ENCODE data around the gene PALB2. TPM values are rescaled to one million over a fixed set of nuclear protein-coding genes. Genes with fewer than 3 reads are reported as not detected.

PALB2 gene
- total and polyA plus RNA-seq, 10 donors = 9.3 to 22.0 (median 13.0) TPM

DNA sequence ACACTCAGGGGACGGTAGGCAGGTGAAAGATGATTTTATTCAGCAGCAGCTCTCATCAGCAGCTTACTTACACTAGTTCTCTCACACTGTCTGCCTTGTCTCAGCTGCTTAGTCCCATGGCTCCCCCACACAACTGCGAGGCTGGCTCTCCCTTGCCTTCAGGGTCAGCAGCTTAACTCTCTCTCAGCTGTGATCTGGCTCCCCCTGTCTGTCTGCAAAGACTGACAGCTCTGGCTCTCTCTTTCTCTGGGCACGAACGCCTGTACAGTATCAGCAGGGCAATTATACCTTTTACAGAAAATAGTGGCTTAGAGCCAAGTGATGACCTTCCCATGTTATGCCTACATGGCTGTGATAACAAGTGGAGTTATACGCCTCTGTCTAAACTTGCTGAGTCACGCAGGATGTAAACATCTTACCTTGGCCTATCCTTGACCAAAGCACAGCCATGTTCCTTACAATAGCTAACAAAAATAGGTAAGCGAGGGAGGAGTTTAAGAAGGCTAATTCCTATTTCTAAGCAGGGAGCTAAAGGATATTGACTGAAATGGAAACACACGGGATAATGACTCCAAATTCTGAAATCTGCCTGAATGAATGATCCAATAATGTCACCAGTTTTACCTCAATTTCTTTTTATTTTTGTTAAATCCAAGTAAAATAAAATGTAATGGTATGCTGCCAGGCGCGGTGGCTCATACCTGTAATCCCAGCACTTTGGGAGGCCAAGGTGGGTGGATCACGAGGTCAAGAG lies 43.9 kb downstream of the PALB2 start:
- peak overlapping the region in 3 of 8 donors; percentile 90 to 99 (median 98) for H3K4me3 ChIP-seq
- intact Hi-C loops (cut with DNase I; ENCODE audit: low total_unique reads) = loop anchor here (10.0 kb wide), 1 partner anchor 92 kb away; no protein-coding TSS in a partner anchor

GRCh38 chr16:23595951-23596720 lies 45.0 kb downstream of the PALB2 start, which contains the start of gene NDUFAB1:
Gene NDUFAB1, minus strand, starts transcription at chr16:23596316. Its CDS starts 26 bp downstream, at chr16:23596290.
- H3K9me3 ChIP-seq = no peaks in the 10 kb centered on the region
- DNase-seq = peak; percentile 99
- H3K4me1 ChIP-seq = peaks cover 15 to 61% (median 37%) of the 10 kb centered on the region in 6 donors
- H3K27ac ChIP-seq = peak within 1 kb of the TSS; percentile 59 to 88 (median 85)
- TF ChIP-seq, protein P1, sequence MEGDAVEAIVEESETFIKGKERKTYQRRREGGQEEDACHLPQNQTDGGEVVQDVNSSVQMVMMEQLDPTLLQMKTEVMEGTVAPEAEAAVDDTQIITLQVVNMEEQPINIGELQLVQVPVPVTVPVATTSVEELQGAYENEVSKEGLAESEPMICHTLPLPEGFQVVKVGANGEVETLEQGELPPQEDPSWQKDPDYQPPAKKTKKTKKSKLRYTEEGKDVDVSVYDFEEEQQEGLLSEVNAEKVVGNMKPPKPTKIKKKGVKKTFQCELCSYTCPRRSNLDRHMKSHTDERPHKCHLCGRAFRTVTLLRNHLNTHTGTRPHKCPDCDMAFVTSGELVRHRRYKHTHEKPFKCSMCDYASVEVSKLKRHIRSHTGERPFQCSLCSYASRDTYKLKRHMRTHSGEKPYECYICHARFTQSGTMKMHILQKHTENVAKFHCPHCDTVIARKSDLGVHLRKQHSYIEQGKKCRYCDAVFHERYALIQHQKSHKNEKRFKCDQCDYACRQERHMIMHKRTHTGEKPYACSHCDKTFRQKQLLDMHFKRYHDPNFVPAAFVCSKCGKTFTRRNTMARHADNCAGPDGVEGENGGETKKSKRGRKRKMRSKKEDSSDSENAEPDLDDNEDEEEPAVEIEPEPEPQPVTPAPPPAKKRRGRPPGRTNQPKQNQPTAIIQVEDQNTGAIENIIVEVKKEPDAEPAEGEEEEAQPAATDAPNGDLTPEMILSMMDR (IDR thresholded peaks at IDR 0.05 in 8 of 11, conservative IDR thresholded peaks at IDR 0.05 in 3 of 11) = peak; percentile 99 to 100 (median 100)
- peak; percentile 82 to 93 (median 89) for TF ChIP-seq POLR2AphosphoS5 (IDR thresholded peaks at IDR 0.05)
- peak in 1 of 3 donors; percentile 9 for TF ChIP-seq POLR2A (IDR thresholded peaks at IDR 0.05)
- WGBS, 5 donors = 2 to 6% (median 2%) methylated on average over 13 to 67 of the region's 67 CpGs
- H3K27me3 ChIP-seq (replicated peaks in 1 of 7) = no peaks in the 10 kb centered on the region
- intact Hi-C loops (cut with DNase I; ENCODE audit: low total_unique reads) = loop anchor here (10.0 kb wide), 1 partner anchor 91 kb away; no protein-coding TSS in a partner anchor
- H3K4me3 ChIP-seq = peak within 1 kb of the TSS; percentile 89 to 99 (median 95)
- H3K36me3 ChIP-seq = peaks cover 0 to 46% (median 26%) of the 10 kb centered on the region in 6 donors

More for the DNA sequence above, 43.9 kb downstream of the PALB2 start:
- Histone ChIP-seq H3K9me3 (no peaks in the 10 kb centered on the region), H3K27ac (peak overlapping the region in 6 of 8 donors; percentile 59 to 88 (median 85)), H3K27me3 (replicated peaks in 1 of 7) (no peaks in the 10 kb centered on the region), H3K36me3 (peaks cover 0 to 46% (median 22%) of the 10 kb centered on the region in 6 donors), H3K4me1 (peaks cover 15 to 51% (median 37%) of the 10 kb centered on the region in 6 donors)
- no peak for TF ChIP-seq POLR2A (IDR thresholded peaks at IDR 0.05)
- TF ChIP-seq, protein P1 (IDR thresholded peaks at IDR 0.05 in 8 of 11, conservative IDR thresholded peaks at IDR 0.05 in 3 of 11) = peak in 7 of 11 experiments; percentile 19 to 52 (median 27)
- TF ChIP-seq POLR2AphosphoS5 (IDR thresholded peaks at IDR 0.05) = peak in 2 of 3 donors; percentile 17 to 25
- 64 to 80% (median 69%) methylated on average over 11 of the region's 11 CpGs for WGBS, 5 donors
- peak; percentile 78 for DNase-seq

DNA sequence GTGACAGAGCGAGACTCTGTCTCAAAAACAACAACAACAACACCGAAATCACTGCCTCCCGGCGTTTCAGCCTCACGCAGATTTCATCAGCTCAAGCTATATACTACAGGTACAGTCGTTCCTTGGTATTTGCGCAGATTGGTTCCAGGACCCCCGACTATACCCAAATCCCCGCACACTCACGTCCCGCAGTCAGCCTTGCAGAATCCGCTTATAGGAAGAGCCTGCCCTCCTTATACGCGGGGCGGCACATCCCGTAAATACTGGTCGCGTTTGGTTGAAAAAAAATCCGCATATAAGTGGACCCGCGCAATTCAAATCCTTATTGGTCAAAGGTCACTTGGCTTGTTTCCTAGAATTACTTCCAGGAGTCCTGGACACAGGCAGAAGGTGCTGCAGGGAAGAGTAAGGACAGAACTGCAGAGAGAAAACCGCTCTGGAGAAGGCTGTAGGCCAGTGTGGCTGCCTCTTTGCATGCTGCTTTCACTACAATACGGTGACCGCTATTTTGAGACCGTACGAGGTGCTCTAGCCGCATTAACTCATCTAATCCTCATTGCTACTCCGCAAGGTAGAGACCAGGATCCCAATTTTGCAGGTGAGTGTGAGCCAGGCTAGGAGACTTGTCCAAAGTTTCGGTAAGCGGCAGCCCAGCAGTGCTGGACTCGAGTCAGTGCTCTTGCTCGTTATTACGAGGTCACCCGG lies 45.7 kb downstream of the PALB2 start:
- Histone ChIP-seq H3K27ac (peak overlapping the region; percentile 59 to 88 (median 85)), H3K4me1 (peaks cover 15 to 62% (median 37%) of the 10 kb centered on the region in 6 donors), H3K36me3 (peaks cover 0 to 46% (median 28%) of the 10 kb centered on the region in 6 donors), H3K9me3 (no peaks in the 10 kb centered on the region), H3K4me3 (peak overlapping the region; percentile 89 to 99 (median 95)), H3K27me3 (replicated peaks in 1 of 7) (no peaks in the 10 kb centered on the region)
- 20 to 23% (median 22%) methylated on average over 31 to 34 of the region's 34 CpGs for WGBS, 5 donors
- DNase-seq = no peak
- TF ChIP-seq POLR2A (IDR thresholded peaks at IDR 0.05) (no peak), POLR2AphosphoS5 (IDR thresholded peaks at IDR 0.05) (no peak)
- TF ChIP-seq, protein P1 (IDR thresholded peaks at IDR 0.05 in 8 of 11, conservative IDR thresholded peaks at IDR 0.05 in 3 of 11) = no peak
- intact Hi-C loops (cut with DNase I; ENCODE audit: low total_unique reads) = loop anchor here (10.0 kb wide), 1 partner anchor 91 kb away; no protein-coding TSS in a partner anchor
